Measurements from ENCODE around the gene TSPAN5. TPM values are rescaled to one million over a fixed set of nuclear protein-coding genes. Genes with fewer than 3 reads are reported as not detected.

TSPAN5 gene
- total and polyA plus RNA-seq, 8 donors: 0.23 to 2.6 (median 1.2) TPM

GRCh38 chr4:98502624-98503023 lies 155.8 kb downstream of the TSPAN5 start:
- intact Hi-C loops (cut with DNase I): no loop called here
- WGBS, 2 donors: 97 to 99% methylated on average over 1 of the region's 1 CpG
- FAIRE-seq: no peak

DNA sequence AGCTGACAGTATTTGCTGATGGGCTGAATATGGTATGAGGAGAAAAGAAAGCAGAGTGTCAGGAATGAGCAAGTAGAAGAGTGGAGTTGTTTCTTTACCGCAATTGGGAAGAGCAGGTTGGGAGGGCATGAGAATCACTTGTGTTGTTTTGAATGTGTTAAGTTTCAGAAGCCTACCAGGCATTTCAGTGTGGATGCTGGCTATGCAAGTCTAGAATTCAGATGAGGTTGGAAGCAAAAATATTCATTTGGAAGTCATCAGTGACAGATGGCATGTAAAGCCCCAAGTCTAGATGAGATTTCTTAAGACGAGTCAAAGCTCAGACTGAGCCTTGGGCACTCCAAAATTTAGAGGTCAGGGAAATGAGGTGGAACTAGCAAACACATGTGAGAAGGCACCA lies 156.4 kb downstream of the TSPAN5 start:
- TF ChIP-seq CTCF (IDR thresholded peaks at IDR 0.05): no peak
- Histone ChIP-seq H3K36me3 (no peaks in the 10 kb centered on the region), H3K27me3 (no peaks in the 10 kb centered on the region), H3K9me3 (no peaks in the 10 kb centered on the region), H3K27ac (no peak overlapping the region), H3K4me3 (no peak overlapping the region), H3K4me1 (no peaks in the 10 kb centered on the region)
- DNase-seq: no peak
- intact Hi-C loops (cut with DNase I): no loop called here
- FAIRE-seq: no peak
- no peak for ATAC-seq
- 78 to 87% methylated on average over 2 of the region's 2 CpGs for WGBS, 2 donors

More at GRCh38 chr4:98502624-98503023, 155.8 kb downstream of the TSPAN5 start:
- H3K27ac ChIP-seq: no peak overlapping the region
- H3K4me3 ChIP-seq: no peak overlapping the region
- no peak for ATAC-seq
- no peaks in the 10 kb centered on the region for H3K4me1 ChIP-seq
- no peaks in the 10 kb centered on the region for H3K36me3 ChIP-seq
- DNase-seq: no peak
- no peaks in the 10 kb centered on the region for H3K9me3 ChIP-seq
- no peak for TF ChIP-seq CTCF (IDR thresholded peaks at IDR 0.05)
- no peaks in the 10 kb centered on the region for H3K27me3 ChIP-seq

DNA sequence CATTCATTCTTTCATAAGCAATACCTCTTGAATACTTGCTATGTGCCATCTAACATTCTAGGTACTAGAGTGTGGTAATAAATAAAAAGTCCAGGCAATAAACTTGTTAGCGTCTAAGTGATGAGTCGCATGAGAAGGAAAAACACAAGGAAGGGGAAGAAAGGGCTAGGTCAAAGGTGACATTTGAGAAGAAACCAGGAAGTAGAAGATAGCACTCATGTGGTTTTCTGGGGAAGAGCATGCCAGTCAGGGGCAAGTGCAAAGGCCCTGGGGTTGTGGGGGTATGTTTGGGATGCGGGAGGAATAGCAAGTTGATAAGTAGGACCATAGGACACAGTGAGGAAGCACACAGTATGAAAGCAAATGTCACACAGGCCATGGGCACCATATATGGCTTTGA lies 157.0 kb downstream of the TSPAN5 start:
- intact Hi-C loops (cut with DNase I): no loop called here

DNA sequence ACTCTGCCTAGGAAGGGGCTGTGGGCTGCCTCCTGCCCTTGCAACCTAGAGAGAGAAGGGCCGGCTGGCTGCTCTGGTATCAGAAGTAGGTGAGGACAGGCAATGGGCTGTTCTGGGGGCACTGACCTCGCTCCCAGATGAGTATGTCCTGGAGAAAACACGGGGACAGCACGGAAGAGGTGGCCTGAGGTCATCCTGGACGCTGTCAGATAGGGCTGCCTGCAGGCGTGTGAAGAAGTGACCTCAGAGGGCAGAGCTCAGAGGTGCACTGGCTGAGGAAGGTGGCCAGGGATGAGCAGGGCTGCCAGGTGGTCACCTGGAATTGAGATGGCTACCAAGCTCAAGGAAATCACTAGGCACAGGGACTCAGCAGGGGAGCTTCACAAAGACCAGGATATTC lies 159.6 kb downstream of the TSPAN5 start:
- FAIRE-seq (no peak), DNase-seq (no peak), ATAC-seq (no peak)
- intact Hi-C loops (cut with DNase I): no loop called here
- Histone ChIP-seq H3K36me3 (no peaks in the 10 kb centered on the region), H3K4me1 (no peaks in the 10 kb centered on the region), H3K27me3 (no peaks in the 10 kb centered on the region), H3K27ac (no peak overlapping the region), H3K9me3 (no peaks in the 10 kb centered on the region), H3K4me3 (no peak overlapping the region)
- no peak for TF ChIP-seq CTCF (IDR thresholded peaks at IDR 0.05)
- 85 to 90% methylated on average over 6 of the region's 6 CpGs for WGBS, 2 donors

More for the DNA sequence above, 157.0 kb downstream of the TSPAN5 start:
- no peaks in the 10 kb centered on the region for H3K36me3 ChIP-seq
- no peak overlapping the region for H3K27ac ChIP-seq
- DNase-seq (no peak), FAIRE-seq (no peak), ATAC-seq (no peak)
- no peak overlapping the region for H3K4me3 ChIP-seq
- no peak for TF ChIP-seq CTCF (IDR thresholded peaks at IDR 0.05)
- 95 to 96% methylated on average over 3 of the region's 3 CpGs for WGBS, 2 donors
- no peaks in the 10 kb centered on the region for H3K4me1 ChIP-seq
- H3K27me3 ChIP-seq: no peaks in the 10 kb centered on the region
- H3K9me3 ChIP-seq: no peaks in the 10 kb centered on the region

GRCh38 chr4:98496152-98496845 lies 162.1 kb downstream of the TSPAN5 start:
- intact Hi-C loops (cut with DNase I): no loop called here
- WGBS, 2 donors: 83 to 86% methylated on average over 7 of the region's 7 CpGs
- ATAC-seq: no peak

More at GRCh38 chr4:98496152-98496845, 162.1 kb downstream of the TSPAN5 start:
- H3K36me3 ChIP-seq: no peaks in the 10 kb centered on the region
- no peak overlapping the region for H3K27ac ChIP-seq
- DNase-seq (no peak), FAIRE-seq (no peak)
- H3K27me3 ChIP-seq: no peaks in the 10 kb centered on the region
- H3K9me3 ChIP-seq: no peaks in the 10 kb centered on the region
- TF ChIP-seq CTCF (IDR thresholded peaks at IDR 0.05): no peak
- H3K4me1 ChIP-seq: no peaks in the 10 kb centered on the region
- H3K4me3 ChIP-seq: no peak overlapping the region

Measured in pancreas (tissue), 10 donors.